Measurements from ENCODE around the gene PCTP. TPM values are rescaled to one million over a fixed set of nuclear protein-coding genes. Genes with fewer than 3 reads are reported as not detected.

PCTP gene
- polyA plus RNA-seq, 1 of the 3 experiments (the other 2 are of a cell fraction) = 20.8 TPM

DNA sequence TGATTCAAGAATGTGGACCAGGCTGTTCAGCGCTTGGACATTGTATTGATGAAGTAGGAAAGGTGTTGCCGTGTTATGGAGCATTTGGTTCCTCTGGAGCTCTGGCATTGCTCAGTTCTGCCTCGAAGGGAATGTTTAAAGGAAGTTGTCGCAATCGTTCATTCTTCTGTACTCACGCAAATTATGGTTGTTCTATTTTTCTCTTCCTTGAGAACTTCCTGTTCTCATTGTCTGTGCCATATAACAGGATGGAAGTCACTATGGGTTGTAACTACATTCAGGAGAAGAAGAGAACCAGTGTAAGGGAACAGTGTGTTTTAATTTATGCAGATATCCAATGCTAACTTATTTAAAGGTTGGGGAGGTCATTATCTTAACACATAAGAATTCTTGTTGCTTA is 13.0 kb downstream of the PCTP start:
- 91% methylated on average over 6 of the region's 6 CpGs for WGBS (ENCODE audit: low lambda C conversion rate)
- Histone ChIP-seq H2AFZ (ENCODE audit: low read depth) (no peak overlapping the region), H3F3A (replicated peaks; ENCODE audit: insufficient read depth) (no peaks in the 10 kb centered on the region), H3K9me2 (no peaks in the 10 kb centered on the region), H3K4me3 (ENCODE audit: low read depth in 2 of 2, low read length in 1 of 2) (no peak overlapping the region), H3K9ac (no peak overlapping the region), H3K27me3 (ENCODE audit: insufficient read depth) (no peaks in the 10 kb centered on the region), H3K79me2 (ENCODE audit: insufficient read depth) (peaks cover 25% of the 10 kb centered on the region), H3K9me3 (no peaks in the 10 kb centered on the region), H3K4me1 (ENCODE audit: control insufficient read depth in 1 of 2, insufficient read depth in 2 of 2, low read depth in 1 of 2, low read length in 1 of 2) (peaks cover 0 to 6% of the 10 kb centered on the region in 2 experiments; a peak in 3 of 4 replicates), H4K20me1 (ENCODE audit: insufficient read depth) (peaks cover 6% of the 10 kb centered on the region; the same call in 1 of the 2 replicates), H3K4me2 (no peak overlapping the region), H3K27ac (ENCODE audit: low read depth in 2 of 2, low read length in 1 of 2) (no peak overlapping the region), H3K36me3 (replicated peaks in 1 of 2; ENCODE audit: control insufficient read depth in 1 of 2, insufficient read depth in 2 of 2, low read length in 1 of 2) (peaks cover 2 to 6% of the 10 kb centered on the region in 2 experiments)
- DNase-seq = no peak
- no peak for TF ChIP-seq FOSL2 (IDR thresholded peaks at IDR 0.05; ENCODE audit: borderline replicate concordance, low read depth)
- TF ChIP-seq YY1 (IDR thresholded peaks at IDR 0.05; ENCODE audit: low read depth) = no peak
- TF ChIP-seq, protein P1, sequence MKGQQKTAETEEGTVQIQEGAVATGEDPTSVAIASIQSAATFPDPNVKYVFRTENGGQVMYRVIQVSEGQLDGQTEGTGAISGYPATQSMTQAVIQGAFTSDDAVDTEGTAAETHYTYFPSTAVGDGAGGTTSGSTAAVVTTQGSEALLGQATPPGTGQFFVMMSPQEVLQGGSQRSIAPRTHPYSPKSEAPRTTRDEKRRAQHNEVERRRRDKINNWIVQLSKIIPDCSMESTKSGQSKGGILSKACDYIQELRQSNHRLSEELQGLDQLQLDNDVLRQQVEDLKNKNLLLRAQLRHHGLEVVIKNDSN (IDR thresholded peaks at IDR 0.05; ENCODE audit: borderline replicate concordance, low read depth) = no peak
- TF ChIP-seq RFX5 (IDR thresholded peaks at IDR 0.05; ENCODE audit: low read length) = no peak
- no peak for TF ChIP-seq NRF1 (IDR thresholded peaks at IDR 0.05; ENCODE audit: low read depth, low read length)
- no peak for TF ChIP-seq REST (IDR thresholded peaks at IDR 0.05; ENCODE audit: low read depth, low read length)
- TF ChIP-seq TAF1 (IDR thresholded peaks at IDR 0.05; ENCODE audit: borderline replicate concordance, low read depth, low read length) = no peak
- no peak for TF ChIP-seq ELF1 (IDR thresholded peaks at IDR 0.05)
- TF ChIP-seq, protein P2, sequence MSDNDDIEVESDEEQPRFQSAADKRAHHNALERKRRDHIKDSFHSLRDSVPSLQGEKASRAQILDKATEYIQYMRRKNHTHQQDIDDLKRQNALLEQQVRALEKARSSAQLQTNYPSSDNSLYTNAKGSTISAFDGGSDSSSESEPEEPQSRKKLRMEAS (IDR thresholded peaks at IDR 0.05; ENCODE audit: low read depth) = no peak
- no peak for TF ChIP-seq RAD21 (IDR thresholded peaks at IDR 0.05; ENCODE audit: low read length)
- no peak for TF ChIP-seq FOXJ3 (CRISPR knock-in tag; IDR thresholded peaks at IDR 0.05)
- TF ChIP-seq IRF3 (IDR thresholded peaks at IDR 0.05; ENCODE audit: low read depth, low read length) = no peak
- TF ChIP-seq EZH2phosphoT487 (IDR thresholded peaks at IDR 0.05; ENCODE audit: borderline replicate concordance, low read depth) = no peak
- no peak for TF ChIP-seq RXRA (IDR thresholded peaks at IDR 0.05; ENCODE audit: borderline replicate concordance, low read depth)
- no peak for TF ChIP-seq FOXM1 (IDR thresholded peaks at IDR 0.05; ENCODE audit: low read depth)
- TF ChIP-seq JUND (IDR thresholded peaks at IDR 0.05) = no peak
- TF ChIP-seq SMC3 (IDR thresholded peaks at IDR 0.05; ENCODE audit: low read depth, low read length) = no peak
- ChIA-PET CTCF (interaction anchor here (1.3 to 1.5 kb wide), 2 partner anchors 13 to 237 kb away, joined by 3 to 7 read pairs; partner anchors contain the start of gene PCTP), POLR2A (no interaction called here)
